ENCODE measurements around the gene FGB. TPM values are rescaled to one million over a fixed set of nuclear protein-coding genes. Genes with fewer than 3 reads are reported as not detected.

Gene FGB
- total and polyA plus RNA-seq, 2 of the 13 experiments (the other 11 are each of a cell fraction or from before 2014, with no cell fraction given): 226 to 784 TPM

- TF ChIP-seq HOMEZ (CRISPR knock-in tag; IDR thresholded peaks at IDR 0.05; ENCODE audit: low read depth) (peak; percentile 80; the same call in 1 of the 2 replicates), FOXJ3 (CRISPR knock-in tag; IDR thresholded peaks at IDR 0.05; ENCODE audit: borderline replicate concordance) (peak; percentile 87; the same call in 1 of the 2 replicates), ZBTB25 (CRISPR knock-in tag; IDR thresholded peaks at IDR 0.05) (peak; percentile 57; the same call in 1 of the 2 replicates), RCOR2 (CRISPR knock-in tag; IDR thresholded peaks at IDR 0.05) (peak; percentile 73), SOX6 (IDR thresholded peaks at IDR 0.05) (no peak), SOX6 (CRISPR knock-in tag; IDR thresholded peaks at IDR 0.05) (peak; percentile 93), TBX3 (IDR thresholded peaks at IDR 0.05; ENCODE audit: borderline replicate concordance) (peak; percentile 71; the same call in 1 of the 2 replicates), ZNF281 (CRISPR knock-in tag; IDR thresholded peaks at IDR 0.05; ENCODE audit: borderline replicate concordance) (peak; percentile 17; the same call in 1 of the 2 replicates), PPARG (CRISPR knock-in tag; conservative IDR thresholded peaks at IDR 0.05) (peak; percentile 84), ZNF652 (CRISPR knock-in tag; IDR thresholded peaks at IDR 0.05; ENCODE audit: borderline replicate concordance, low read depth) (peak; percentile 45; the same call in 1 of the 2 replicates), FOXA1 (IDR thresholded peaks at IDR 0.05) (0 out of 2 replicates have a peak, but pooled peaks have one; percentile 31), FOXA1 (CRISPR knock-in tag; IDR thresholded peaks at IDR 0.05) (peak; percentile 89), USF2 (IDR thresholded peaks at IDR 0.05; ENCODE audit: low read depth, low read length) (no peak), USF2 (CRISPR knock-in tag; IDR thresholded peaks at IDR 0.05; ENCODE audit: borderline replicate concordance) (no peak), FOXP1 (IDR thresholded peaks at IDR 0.05) (no peak), FOXP1 (CRISPR knock-in tag; IDR thresholded peaks at IDR 0.05) (peak; percentile 97), ZBTB7B (CRISPR knock-in tag; IDR thresholded peaks at IDR 0.05) (0 out of 2 replicates have a peak, but pooled peaks have one; percentile 39), ZNF598 (CRISPR knock-in tag; IDR thresholded peaks at IDR 0.05; ENCODE audit: borderline replicate concordance) (no peak), MED8 (CRISPR knock-in tag; IDR thresholded peaks at IDR 0.05; ENCODE audit: insufficient replicate concordance) (peak; percentile 45), ZNF784 (CRISPR knock-in tag; IDR thresholded peaks at IDR 0.05; ENCODE audit: borderline replicate concordance) (no peak), ZNF775 (CRISPR knock-in tag; IDR thresholded peaks at IDR 0.05; ENCODE audit: borderline replicate concordance) (no peak), ATF7 (IDR thresholded peaks at IDR 0.05) (no peak), ATF7 (CRISPR knock-in tag; IDR thresholded peaks at IDR 0.05) (no peak), NFKBIZ (CRISPR knock-in tag; IDR thresholded peaks at IDR 0.05) (peak; percentile 73; the same call in 1 of the 2 replicates)
Measured at GRCh38 chr4:154595807-154596206, 33.0 kb downstream of the FGB start (continued).
